IMR-90 (cell line): ENCODE results near the gene XRCC3. TPM values are rescaled to one million over a fixed set of nuclear protein-coding genes. Genes with fewer than 3 reads are reported as not detected.

Experiments used
- ATAC-seq: fragments of 200-7000 bp; cut with Tn5 transposase; 2 replicates; pipeline ENCODE4 v1.9.1; 2020; ENCODE audit warnings: low read depth, mild to moderate bottlenecking, moderate library complexity
- BruUV-seq: library from RNA; stranded (reverse); fragments of 400-500 nt; replicated peaks from 2 replicates; lab custom pipeline; 2021; lab: Mats Ljungman, UMichigan
- CTCF ChIA-PET: fragments of 300-600 bp; formaldehyde crosslinking; extraction: SDS; loops from one replicate; lab custom pipeline; 2021; ENCODE audit warnings: antibody characterized with exemption; lab: Yijun Ruan, JAX
- POLR2A ChIA-PET: fragments of 300-600 bp; sonication (Branson Sonifier 250); formaldehyde crosslinking; loops from one replicate; lab custom pipeline; 2022; ENCODE audit warnings: antibody characterized with exemption; ENCODE audit not compliant: unreplicated experiment; lab: Charles Lee
- DNase-seq: peaks from one replicate; pipeline ENCODE4 v3.0.0; 2013
- H2AFZ ChIP-seq: replicated peaks from 2 replicates; pipeline ENCODE3; 2013; ENCODE audit warnings: low read length, mild to moderate bottlenecking; ENCODE audit not compliant: poor library complexity
- H2AK5ac ChIP-seq: 2 replicates; pipeline ENCODE4 v1.6.1; 2013; ENCODE audit warnings: low read depth, low read length, inconsistent platforms
- H2AK9ac ChIP-seq: replicated peaks from 2 replicates; pipeline ENCODE3; 2013; ENCODE audit warnings: mild to moderate bottlenecking, low read depth, low read length, moderate library complexity; ENCODE audit not compliant: poor library complexity
- H2BK120ac ChIP-seq: 2 replicates; pipeline ENCODE4 v1.6.1; 2013; ENCODE audit warnings: low read depth, low read length, inconsistent platforms
- H2BK15ac ChIP-seq: 3 replicates; pipeline ENCODE4 v1.6.1; 2013; ENCODE audit warnings: low read depth, low read length, inconsistent platforms
- H2BK20ac ChIP-seq: 2 replicates; pipeline ENCODE4 v1.6.1; 2013; ENCODE audit warnings: low read depth, mild to moderate bottlenecking, inconsistent platforms, low read length, moderate library complexity
- H2BK5ac ChIP-seq: 2 replicates; pipeline ENCODE4 v1.6.1; 2013; ENCODE audit warnings: mild to moderate bottlenecking, low read depth, low read length, inconsistent platforms; ENCODE audit not compliant: poor library complexity, severe bottlenecking
- H3K14ac ChIP-seq: replicated peaks from 2 replicates; pipeline ENCODE4 v1.6.1; 2013; ENCODE audit warnings: low read depth, low read length, inconsistent platforms
- H3K18ac ChIP-seq: 2 replicates; pipeline ENCODE4 v1.6.1; 2013; ENCODE audit warnings: low read depth, low read length, control low read depth
- H3K23ac ChIP-seq: 2 replicates; pipeline ENCODE4 v1.6.1; 2013; ENCODE audit warnings: low read depth, low read length, inconsistent platforms
- H3K27ac ChIP-seq: 2 replicates; pipeline ENCODE4 v1.5.1; 2013; ENCODE audit warnings: mild to moderate bottlenecking, control low read depth, low read length; ENCODE audit not compliant: insufficient read depth
- H3K27me3 ChIP-seq: 2 replicates; pipeline ENCODE4 v1.6.1; 2013; ENCODE audit warnings: low read length; ENCODE audit not compliant: control insufficient read depth, insufficient read depth
- H3K36me3 ChIP-seq: 2 replicates; pipeline ENCODE4 v1.6.1; 2013; ENCODE audit warnings: low read length, mixed read lengths; ENCODE audit not compliant: control insufficient read depth, insufficient read depth
- H3K4ac ChIP-seq: 2 replicates; pipeline ENCODE4 v1.6.1; 2013; ENCODE audit warnings: low read depth, low read length, inconsistent platforms
- H3K4me1 ChIP-seq: 2 replicates; pipeline ENCODE4 v1.6.1; 2013; ENCODE audit warnings: low read length, mixed read lengths; ENCODE audit not compliant: control insufficient read depth, insufficient read depth
- H3K4me2 ChIP-seq: 2 replicates; pipeline ENCODE4 v1.6.1; 2013; ENCODE audit warnings: low read depth, mild to moderate bottlenecking, control low read depth, low read length, moderate library complexity
- H3K4me3 ChIP-seq: 2 replicates; pipeline ENCODE4 v1.5.1; 2013; ENCODE audit warnings: low read depth, mild to moderate bottlenecking, control low read depth, low read length, moderate library complexity; ENCODE audit not compliant: insufficient read depth
- H3K56ac ChIP-seq: 2 replicates; pipeline ENCODE4 v1.6.1; 2013; ENCODE audit warnings: low read length, inconsistent platforms; ENCODE audit not compliant: insufficient read depth; ENCODE audit errors: extremely low read depth
- H3K79me1 ChIP-seq, 2 experiments: 2 replicates each; pipeline ENCODE4 v1.6.1; 2013; ENCODE audit warnings: low read length in 2 of 2, inconsistent platforms in 1 of 2, low read depth in 1 of 2
- H3K9ac ChIP-seq: 2 replicates; pipeline ENCODE4 v1.6.1; 2013; ENCODE audit warnings: low read depth, low read length, control low read depth
- H3K9me1 ChIP-seq: 2 replicates; pipeline ENCODE4 v1.6.1; 2013; ENCODE audit warnings: low read length, inconsistent platforms; ENCODE audit not compliant: insufficient read depth
- H3K9me3 ChIP-seq: 2 replicates; pipeline ENCODE4 v1.6.1; 2013; ENCODE audit warnings: low read length; ENCODE audit not compliant: control insufficient read depth, insufficient read depth
- H4K20me1 ChIP-seq: 2 replicates; pipeline ENCODE4 v1.6.1; 2013; ENCODE audit warnings: low read length, inconsistent platforms; ENCODE audit not compliant: insufficient read depth
- H4K5ac ChIP-seq: 2 replicates; pipeline ENCODE4 v1.6.1; 2013; ENCODE audit warnings: mild to moderate bottlenecking, low read depth, low read length, control low read depth
- H4K8ac ChIP-seq, 2 experiments: 2 replicates each; pipeline ENCODE4 v1.6.1; 2013; ENCODE audit warnings: low read depth in 2 of 2, low read length in 2 of 2, control low read depth in 1 of 2, inconsistent platforms in 1 of 2
- H4K91ac ChIP-seq: 2 replicates; pipeline ENCODE4 v1.6.1; 2013; ENCODE audit warnings: low read depth, low read length, inconsistent platforms; ENCODE audit not compliant: insufficient read depth
- BHLHE40 ChIP-seq: fragments of 150-350 bp; IDR thresholded peaks from 2 replicates; pipeline ENCODE4 v1.6.1; 2016; ENCODE audit warnings: mild to moderate bottlenecking, low read depth, low read length
- CEBPB ChIP-seq: IDR thresholded peaks from 2 replicates; pipeline ENCODE4 v1.6.1; 2012; ENCODE audit warnings: low read depth, low read length, improper control_type of control experiment
- CHD1 ChIP-seq: IDR thresholded peaks from 2 replicates; pipeline ENCODE4 v1.6.1; 2012; ENCODE audit warnings: low read depth, low read length, improper control_type of control experiment
- CTCF ChIP-seq: conservative IDR thresholded peaks from 2 replicates; pipeline ENCODE4 v1.5.1; 2012; ENCODE audit warnings: mild to moderate bottlenecking, low read depth, low read length, improper control_type of control experiment
- ELK1 ChIP-seq: fragments of 150-350 bp; IDR thresholded peaks from 2 replicates; pipeline ENCODE4 v1.6.1; 2016; ENCODE audit warnings: low read depth, mild to moderate bottlenecking, low read length, moderate library complexity, borderline replicate concordance
- FOS ChIP-seq: fragments of 150-350 bp; IDR thresholded peaks from 2 replicates; pipeline ENCODE4 v1.6.1; 2016; ENCODE audit warnings: low read depth, low read length
- MAFK ChIP-seq: IDR thresholded peaks from 2 replicates; pipeline ENCODE4 v1.6.1; 2012; ENCODE audit warnings: low read depth, low read length, improper control_type of control experiment
- MAZ ChIP-seq: IDR thresholded peaks from 2 replicates; pipeline ENCODE4 v1.6.1; 2012; ENCODE audit warnings: low read depth, mild to moderate bottlenecking, low read length, improper control_type of control experiment, moderate library complexity, borderline replicate concordance
- MXI1 ChIP-seq: IDR thresholded peaks from 2 replicates; pipeline ENCODE4 v1.6.1; 2012; ENCODE audit warnings: low read depth, mild to moderate bottlenecking, low read length, moderate library complexity, borderline replicate concordance
- NFE2L2 ChIP-seq: fragments of 150-350 bp; IDR thresholded peaks from 2 replicates; pipeline ENCODE4 v1.6.1; 2016; ENCODE audit warnings: low read depth, mild to moderate bottlenecking, low read length
- POLR2A ChIP-seq: IDR thresholded peaks from 2 replicates; pipeline ENCODE4 v1.6.1; 2012; ENCODE audit warnings: mild to moderate bottlenecking, low read depth, low read length
- RAD21 ChIP-seq: IDR thresholded peaks from 2 replicates; pipeline ENCODE4 v1.6.1; 2012; ENCODE audit warnings: low read length, improper control_type of control experiment
- RCOR1 ChIP-seq: IDR thresholded peaks from 2 replicates; pipeline ENCODE4 v1.6.1; 2012; ENCODE audit warnings: mild to moderate bottlenecking, low read length, improper control_type of control experiment; ENCODE audit not compliant: insufficient replicate concordance
- RFX5 ChIP-seq: IDR thresholded peaks from 2 replicates; pipeline ENCODE4 v1.8.0; 2012; ENCODE audit warnings: low read depth, mild to moderate bottlenecking, low read length, moderate library complexity
- SMC3 ChIP-seq: fragments of 150-350 bp; IDR thresholded peaks from 2 replicates; pipeline ENCODE4 v1.6.1; 2016; ENCODE audit warnings: low read depth, mild to moderate bottlenecking, antibody characterized with exemption, low read length, moderate library complexity
- USF2 ChIP-seq: fragments of 150-350 bp; IDR thresholded peaks from 2 replicates; pipeline ENCODE4 v1.6.1; 2017; ENCODE audit warnings: mild to moderate bottlenecking, antibody characterized with exemption, low read length, low read depth
- WGBS, 2 experiments: methylation state at CpG; one replicate each; pipeline versions ENCODE4 v1.1.5 to v1.1.7; 2013; ENCODE audit warnings: missing lambda C conversion rate in 2 of 2; ENCODE audit not compliant: insufficient read length in 1 of 2; ENCODE audit errors: extremely low coverage in 2 of 2; 5-methylcytosine and 5-hydroxymethylcytosine counted together
- dilution Hi-C: fragments of 300-500 bp; cut with HindIII; formaldehyde crosslinking; loops from one replicate; pipeline ENCODE4 v1.14.3; 2018; ENCODE audit warnings: low sequenced_read_pairs; ENCODE audit not compliant: unreplicated experiment
- in situ Hi-C: fragments of 300-500 bp; cut with MboI; formaldehyde crosslinking; loops from 3 replicates; pipeline ENCODE4 v1.14.3; 2019; ENCODE audit warnings: low sequenced_read_pairs, inconsistent platforms, mixed read lengths
- intact Hi-C: fragments of 100-400 bp; cut with micrococcal nuclease; formaldehyde crosslinking; loops from 2 replicates; pipeline ENCODE4 v1.10.0; 2022
- polyA plus RNA-seq, 3 experiments: library from polyadenylated mRNA; depleted of rRNA; stranded (reverse); fragments of >200 nt; gene quantifications; 2 replicates each; pipeline ENCODE4 v1.2.3, GENCODE V29; 2012; ENCODE audit warnings: low replicate concordance in 1 of 3
- total RNA-seq: library from RNA; depleted of rRNA; stranded (reverse); fragments of >200 nt; gene quantifications from 2 replicates; pipeline ENCODE4 v1.2.3, GENCODE V29; 2012

Gene XRCC3
- total and polyA plus RNA-seq, 2 of the 4 experiments (the other 2 are of a cell fraction): 8.1 to 9.5 TPM

- Histone ChIP-seq H2BK5ac (no peak overlapping the region), H2BK20ac (no peak overlapping the region), H4K8ac (no peak overlapping the region), H4K20me1 (peaks cover 27% of the 10 kb centered on the region), H3K79me1 (peaks cover 17 to 66% of the 10 kb centered on the region in 2 experiments; a peak in 2 of 4 replicates), H3K23ac (no peak overlapping the region), H2BK120ac (no peak overlapping the region), H3K4me3 (no peak overlapping the region), H3K4ac (no peak overlapping the region), H2BK15ac (no peak overlapping the region), H3K27me3 (no peaks in the 10 kb centered on the region), H3K9me3 (no peaks in the 10 kb centered on the region), H3K14ac (no peak overlapping the region), H3K18ac (no peak overlapping the region), H2AK9ac (no peak overlapping the region), H3K27ac (no peak overlapping the region), H3K56ac (no peak overlapping the region), H3K4me2 (no peak overlapping the region), H2AFZ (no peak overlapping the region), H4K5ac (no peak overlapping the region), H3K9me1 (no peaks in the 10 kb centered on the region), H4K91ac (no peak overlapping the region), H3K4me1 (no peaks in the 10 kb centered on the region), H3K9ac (no peak overlapping the region), H3K36me3 (peaks cover 67% of the 10 kb centered on the region), H2AK5ac (no peak overlapping the region)
- TF ChIP-seq MXI1 (no peak), ELK1 (no peak), CEBPB (no peak), POLR2A (no peak), NFE2L2 (no peak), MAZ (no peak), RCOR1 (no peak), USF2 (no peak), SMC3 (no peak), RAD21 (no peak), BHLHE40 (no peak), FOS (no peak), CTCF (no peak), CHD1 (no peak), RFX5 (no peak), MAFK (no peak)
- ChIA-PET CTCF (no interaction called here), POLR2A (interaction anchor here (0.6 kb wide), 1 partner anchor 287 kb away, joined by 4 read pairs; no protein-coding TSS in a partner anchor)
- ATAC-seq (no peak), DNase-seq (no peak)
- BruUV-seq: no TSS peak
- in situ Hi-C loops (no loop called here), dilution Hi-C loops (no loop called here), intact Hi-C loops (no loop called here)
- 97% methylated on average over 9 of the region's 13 CpGs; no CpG with 5 or more reads in 1 of the 2 experiments for WGBS, 2 experiments
These were observed 10.5 kb downstream of the XRCC3 start for GRCh38 chr14:103704708-103705107.
